GM12801 (cell line): ENCODE results near the gene LPP.

Experiments
- CTCF ChIP-seq: IDR thresholded peaks from one replicate; pipeline ENCODE4 v1.5.1; 2011; ENCODE audit warnings: control low read depth; ENCODE audit not compliant: insufficient read length; ENCODE audit errors: extremely low read depth

The LPP gene

DNA sequence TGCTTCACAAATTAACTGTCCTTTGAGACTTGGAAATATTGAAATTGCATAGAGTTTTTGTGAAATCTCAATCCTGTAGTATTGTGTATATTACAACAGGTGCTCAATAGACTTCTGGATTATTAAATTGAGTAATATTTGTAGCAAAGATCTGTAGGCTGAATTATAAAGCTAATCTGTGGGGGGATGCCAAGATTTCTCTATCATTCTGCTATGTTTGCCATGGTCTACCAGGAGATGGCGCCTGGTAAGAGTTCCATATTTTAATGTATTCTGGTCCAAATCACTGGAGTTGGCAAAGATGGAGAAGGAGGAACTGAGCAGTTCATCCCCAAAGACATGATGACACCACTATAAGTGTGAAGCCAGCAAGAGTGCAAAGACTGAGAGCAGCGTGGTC, 676.9 kb downstream of the LPP start:
- no peak for TF ChIP-seq CTCF

- no peak for TF ChIP-seq CTCF
Measured at GRCh38 chr3:188832146-188832545, 678.2 kb downstream of the LPP start.

DNA sequence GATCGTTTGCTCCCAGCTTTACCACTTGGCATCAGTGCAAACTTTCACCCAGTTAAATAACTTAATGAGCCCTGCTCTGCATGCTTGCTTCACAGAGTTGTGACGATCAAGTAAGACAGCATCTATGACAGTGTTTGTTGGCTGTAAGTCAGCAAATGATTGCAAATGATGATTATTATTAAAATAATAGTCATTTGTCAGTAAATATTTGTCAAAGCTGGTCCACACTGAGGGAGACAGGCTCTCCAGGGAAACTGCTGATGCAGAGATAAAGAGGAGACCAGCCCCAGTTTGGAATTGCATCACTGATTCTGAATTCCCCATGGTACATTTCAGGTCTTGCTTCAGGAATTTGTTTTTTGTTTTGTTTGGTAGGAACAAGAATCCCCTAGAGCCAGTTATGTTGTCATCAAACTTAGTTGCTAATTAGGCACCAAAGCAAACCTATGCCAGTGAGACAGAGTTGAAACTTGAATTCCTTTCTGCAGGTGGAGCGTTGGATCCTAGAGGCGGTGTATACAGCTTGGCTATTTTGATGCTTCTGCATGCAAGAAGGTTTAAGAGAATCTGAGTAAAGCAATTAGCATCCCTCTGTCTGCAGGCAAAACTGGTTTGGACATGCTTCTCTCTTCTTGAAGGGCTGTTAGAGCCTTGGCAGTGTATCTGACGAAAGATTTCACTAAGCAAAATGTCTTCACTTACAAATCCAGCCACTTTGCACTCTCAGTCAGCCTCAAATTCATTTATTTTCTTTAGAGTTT, 679.2 kb downstream of the LPP start:
- TF ChIP-seq CTCF = no peak

- TF ChIP-seq CTCF = no peak
Measured at GRCh38 chr3:188834349-188834748, 680.4 kb downstream of the LPP start.

DNA sequence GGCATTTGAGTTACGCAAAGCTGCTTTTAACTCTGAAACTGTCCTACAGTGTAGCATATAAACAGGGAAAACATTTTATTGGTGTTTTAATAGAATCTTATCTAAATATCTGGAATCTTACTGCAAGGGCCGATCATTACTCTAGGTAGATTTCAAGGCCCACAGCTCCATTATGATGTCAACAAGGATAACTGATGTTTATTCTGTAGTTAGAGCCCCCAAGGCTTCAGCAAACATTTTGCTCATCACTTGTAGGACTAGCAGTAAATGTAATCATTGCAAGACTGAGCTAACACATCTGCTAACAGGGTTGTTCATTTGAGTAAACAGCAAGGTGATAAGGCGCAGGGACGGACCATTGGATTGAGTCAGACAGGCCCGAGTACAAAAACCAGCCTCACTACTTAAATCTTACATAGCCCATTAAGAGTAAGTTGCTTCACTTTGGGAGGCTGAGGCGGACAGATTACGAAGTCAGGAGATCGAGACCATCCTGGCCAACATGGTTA, 685.3 kb downstream of the LPP start:
- TF ChIP-seq CTCF = no peak

GRCh38 chr3:188840290-188840689, 686.3 kb downstream of the LPP start:
- TF ChIP-seq CTCF = no peak

DNA sequence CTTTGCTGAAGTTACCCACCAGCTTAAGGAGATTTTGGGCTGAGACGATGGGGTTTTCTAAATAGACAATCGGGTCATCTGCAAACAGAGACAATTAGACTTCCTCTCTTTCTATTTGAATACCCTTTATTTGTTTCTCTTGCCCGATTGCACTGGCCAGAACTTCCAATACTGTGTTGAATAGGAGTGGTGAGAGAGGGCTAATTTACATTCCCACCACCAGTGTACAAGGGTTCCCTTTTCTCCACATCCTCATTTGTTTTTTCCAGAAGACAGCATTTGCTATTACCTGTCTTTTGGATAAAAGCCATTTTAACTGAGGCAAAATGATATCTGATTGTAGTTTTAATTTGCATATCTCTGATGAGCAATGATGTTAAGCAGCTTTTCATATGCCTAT, 687.9 kb downstream of the LPP start:
- no peak for TF ChIP-seq CTCF

GRCh38 chr3:188842639-188843038, 688.7 kb downstream of the LPP start:
- TF ChIP-seq CTCF = no peak
